ENCODE measurements around the gene ZNF491.

DNA sequence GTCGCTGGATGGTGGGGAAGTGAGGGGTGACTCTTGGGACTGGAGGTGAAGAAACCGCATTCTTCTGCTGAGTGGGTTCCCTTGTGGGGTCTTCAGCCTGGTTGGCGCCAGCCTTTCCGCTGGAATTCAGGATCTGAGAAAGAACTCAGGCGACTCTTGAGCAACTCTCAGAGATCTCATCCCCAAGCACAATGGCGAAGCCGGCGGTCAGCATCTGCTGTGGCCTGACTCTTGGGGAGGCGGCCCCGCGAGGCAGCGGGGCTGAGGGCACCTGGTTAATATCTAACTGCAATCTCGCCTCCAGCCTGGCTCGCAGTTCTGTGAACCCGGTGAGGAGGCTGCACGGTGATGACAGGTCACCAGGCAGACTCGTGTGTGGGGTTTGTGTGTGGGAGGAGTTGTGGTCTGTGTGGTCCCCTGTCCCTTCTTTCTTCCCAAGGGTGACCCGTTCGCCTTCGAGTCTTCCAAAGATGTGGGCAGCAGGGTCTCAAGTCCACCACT, 30.6 kb upstream of the ZNF491 start:
- TF ChIP-seq SUZ12 (IDR thresholded peaks at IDR 0.05; ENCODE audit: extremely low read depth, insufficient read depth, insufficient read length) (no peak), ZNF274 (IDR thresholded peaks at IDR 0.05; ENCODE audit: low read depth, low read length) (no peak)
